Activated naive CD8-positive, alpha-beta T cell (primary cell): ENCODE measurements around the gene DRG1.
"Not testable (repeated sequence)": the region's sequence is repeated elsewhere in the genome, so short reads cannot be mapped to it uniquely, and the experiment has no call there.

Experiments
- H3K27ac Mint-ChIP-seq: one replicate; pipeline ENCODE4 v1.8.0; 2021; ENCODE audit warnings: mixed read lengths
- H3K27me3 Mint-ChIP-seq: one replicate; pipeline ENCODE4 v1.8.0; 2021; ENCODE audit warnings: mixed read lengths
- H3K36me3 Mint-ChIP-seq: one replicate; pipeline ENCODE4 v1.8.0; 2021; ENCODE audit warnings: mixed read lengths
- H3K4me1 Mint-ChIP-seq: one replicate; pipeline ENCODE4 v1.8.0; 2021; ENCODE audit warnings: low read depth, mixed read lengths
- H3K4me3 Mint-ChIP-seq: one replicate; pipeline ENCODE4 v1.8.0; 2021; ENCODE audit warnings: mild to moderate bottlenecking, mixed read lengths
- H3K9me3 Mint-ChIP-seq: one replicate; pipeline ENCODE4 v1.8.0; 2021; ENCODE audit warnings: low read depth, mixed read lengths

The DRG1 gene

DNA sequence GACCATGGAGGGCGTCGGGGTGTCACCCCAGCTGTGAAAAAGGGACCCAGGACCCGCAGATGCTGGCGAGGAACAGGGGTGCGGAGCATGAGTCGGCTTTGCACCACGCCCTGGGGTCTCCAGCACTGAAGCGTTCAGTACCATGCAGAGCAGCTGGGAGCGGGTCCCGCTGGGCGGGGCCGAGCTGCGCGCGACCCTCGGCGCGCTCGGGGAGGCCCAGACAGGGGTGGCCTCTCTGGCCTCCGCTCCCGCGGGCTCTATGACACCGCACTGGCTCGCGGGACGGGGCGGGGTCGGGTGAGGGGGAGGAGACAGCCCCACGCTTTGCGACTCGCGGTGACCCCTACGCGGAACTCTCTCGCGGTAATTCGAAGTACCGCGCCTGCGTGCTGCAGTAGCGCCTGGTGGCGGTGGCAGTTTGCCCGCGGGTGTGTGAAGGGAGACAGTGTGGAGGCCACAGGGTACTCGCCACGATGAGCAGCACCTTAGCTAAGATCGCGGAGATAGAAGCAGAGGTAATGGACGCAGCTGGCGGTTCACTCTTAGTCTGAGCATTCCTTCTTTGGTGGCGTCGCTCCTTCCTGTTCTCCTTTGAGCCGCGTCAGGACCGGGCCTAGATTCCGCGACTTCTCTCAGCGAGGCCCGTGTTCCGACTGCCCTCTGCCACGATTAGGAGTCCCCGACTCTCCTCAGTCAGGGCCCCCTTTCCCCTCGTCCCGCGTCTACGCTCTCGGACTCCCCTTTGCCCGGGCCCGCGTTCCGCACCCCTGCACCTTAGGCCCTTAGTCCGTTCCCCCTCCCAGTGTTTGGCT lies at the start of gene DRG1:
Gene DRG1 (plus strand): TSS at position 394 of the 812 bp plus-strand sequence. CDS start 80 bp downstream, at position 474.
- Mint-ChIP-seq H3K4me3 (peak within 1 kb of the TSS; percentile 99), H3K9me3 (no peaks in the 10 kb centered on the region), H3K36me3 (no peaks in the 10 kb centered on the region), H3K27ac (peak within 1 kb of the TSS; percentile 96), H3K4me1 (peaks cover 16% of the 10 kb centered on the region), H3K27me3 (no peaks in the 10 kb centered on the region)

DNA sequence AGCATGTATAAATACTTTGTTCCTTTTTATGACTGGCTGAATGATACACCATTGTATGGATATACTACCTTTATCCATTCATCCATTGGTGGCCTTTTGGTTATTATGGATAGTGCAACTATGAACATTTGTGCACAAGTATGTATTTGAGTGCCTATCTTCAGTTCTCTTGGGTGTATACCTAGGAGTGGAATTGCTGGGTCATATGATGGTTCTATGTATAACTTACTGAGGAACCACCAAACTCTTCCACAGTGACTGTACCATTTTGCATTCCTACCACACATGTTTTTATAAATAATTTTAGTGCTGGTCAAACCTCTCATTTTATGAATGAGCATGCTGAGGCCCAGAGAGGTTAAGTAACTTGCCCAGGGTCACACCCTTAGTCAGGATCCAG lies 49.4 kb upstream of the DRG1 start:
- Mint-ChIP-seq H3K36me3 (no peaks in the 10 kb centered on the region), H3K27me3 (no peaks in the 10 kb centered on the region), H3K9me3 (no peaks in the 10 kb centered on the region), H3K27ac (no peak overlapping the region), H3K4me3 (no peak overlapping the region), H3K4me1 (peaks cover 3% of the 10 kb centered on the region)

DNA sequence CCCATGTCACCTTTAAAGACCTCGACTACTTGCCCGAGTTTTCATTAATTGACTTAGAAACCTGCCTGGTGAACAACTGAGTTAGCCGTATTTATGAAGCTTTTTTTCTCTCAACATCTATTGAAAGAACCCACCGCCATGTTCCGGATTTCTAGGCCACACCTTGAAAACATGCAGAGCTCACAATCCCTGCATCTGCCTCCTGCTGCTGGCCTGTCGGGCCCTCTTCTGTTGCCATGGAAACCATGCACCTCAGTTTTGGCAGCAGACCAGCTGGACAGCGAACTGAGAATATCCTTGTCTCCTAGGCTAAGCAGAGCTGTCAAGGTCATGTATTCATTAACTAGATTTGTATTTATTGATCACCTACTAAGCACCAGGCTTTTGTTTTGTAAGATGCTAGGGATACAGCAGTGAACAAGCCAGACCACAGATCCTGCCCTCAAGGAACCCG lies 49.0 kb upstream of the DRG1 start:
- no peaks in the 10 kb centered on the region for H3K9me3 Mint-ChIP-seq
- no peaks in the 10 kb centered on the region for H3K36me3 Mint-ChIP-seq
- H3K27ac Mint-ChIP-seq = no peak overlapping the region
- no peaks in the 10 kb centered on the region for H3K27me3 Mint-ChIP-seq
- peaks cover 3% of the 10 kb centered on the region for H3K4me1 Mint-ChIP-seq
- H3K4me3 Mint-ChIP-seq = no peak overlapping the region

GRCh38 chr22:31354515-31354914 lies 44.9 kb upstream of the DRG1 start:
- Mint-ChIP-seq H3K4me3 (no peak overlapping the region), H3K9me3 (no peaks in the 10 kb centered on the region), H3K4me1 (no peaks in the 10 kb centered on the region), H3K36me3 (no peaks in the 10 kb centered on the region), H3K27ac (no peak overlapping the region), H3K27me3 (no peaks in the 10 kb centered on the region)

GRCh38 chr22:31360029-31360428 lies 39.4 kb upstream of the DRG1 start:
- H3K27ac Mint-ChIP-seq = no peak overlapping the region
- H3K4me1 Mint-ChIP-seq = no peaks in the 10 kb centered on the region
- H3K27me3 Mint-ChIP-seq = no peaks in the 10 kb centered on the region
- H3K4me3 Mint-ChIP-seq = no peak overlapping the region
- no peaks in the 10 kb centered on the region for H3K9me3 Mint-ChIP-seq
- no peaks in the 10 kb centered on the region for H3K36me3 Mint-ChIP-seq

DNA sequence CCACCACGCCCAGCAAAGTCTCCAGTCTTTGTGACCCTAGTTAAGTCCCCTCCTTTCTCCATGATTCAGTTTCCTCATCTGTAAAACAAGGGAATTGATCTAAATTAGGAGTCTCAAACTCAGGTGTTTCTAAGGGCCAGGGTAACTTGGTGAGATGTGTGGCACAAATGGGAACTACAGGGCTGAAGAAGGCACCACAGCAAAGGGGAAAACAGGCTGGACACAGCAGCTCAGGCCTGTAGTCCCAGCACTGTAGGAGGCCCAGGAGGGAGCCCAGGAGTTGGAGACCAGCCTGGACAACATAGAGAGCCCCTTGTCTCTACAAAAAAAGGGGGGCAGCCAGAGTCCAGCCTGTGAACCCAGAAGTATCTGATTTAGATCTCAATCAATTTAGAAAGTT lies 37.7 kb upstream of the DRG1 start:
- Mint-ChIP-seq H3K27me3 (no peaks in the 10 kb centered on the region), H3K4me3 (no peak overlapping the region), H3K27ac (no peak overlapping the region), H3K9me3 (no peaks in the 10 kb centered on the region), H3K4me1 (no peaks in the 10 kb centered on the region), H3K36me3 (no peaks in the 10 kb centered on the region)

DNA sequence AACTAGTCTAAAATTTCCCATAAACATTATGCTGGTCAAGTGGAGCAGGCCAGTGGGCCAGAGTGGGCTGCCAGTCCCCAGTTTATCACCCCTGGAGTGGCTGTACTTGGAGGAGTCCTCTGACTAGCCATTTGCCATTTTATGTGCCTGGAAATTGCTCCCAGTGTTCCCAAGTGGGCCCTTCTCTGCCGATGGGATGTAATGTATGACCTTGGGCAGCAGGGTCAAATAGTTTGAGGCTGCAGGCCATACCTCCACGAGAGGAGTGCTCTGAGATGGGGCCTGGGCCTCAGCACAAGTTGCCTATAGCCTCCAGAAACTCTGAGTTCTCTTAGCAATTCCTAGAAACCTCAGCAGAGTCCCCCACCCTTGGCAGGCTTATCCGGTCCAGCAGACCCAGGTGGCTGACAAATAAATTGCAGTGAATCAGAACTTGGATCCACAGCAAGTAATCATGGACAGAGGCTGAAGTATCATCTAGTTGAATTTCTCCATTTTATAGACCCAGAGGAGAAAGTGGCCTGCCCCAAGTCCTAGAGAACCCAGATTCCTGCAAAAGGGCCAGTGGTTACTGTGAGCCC lies 35.4 kb upstream of the DRG1 start:
- Mint-ChIP-seq H3K4me3 (no peak overlapping the region), H3K4me1 (no peaks in the 10 kb centered on the region), H3K36me3 (no peaks in the 10 kb centered on the region), H3K27me3 (no peaks in the 10 kb centered on the region), H3K27ac (no peak overlapping the region), H3K9me3 (no peaks in the 10 kb centered on the region)

DNA sequence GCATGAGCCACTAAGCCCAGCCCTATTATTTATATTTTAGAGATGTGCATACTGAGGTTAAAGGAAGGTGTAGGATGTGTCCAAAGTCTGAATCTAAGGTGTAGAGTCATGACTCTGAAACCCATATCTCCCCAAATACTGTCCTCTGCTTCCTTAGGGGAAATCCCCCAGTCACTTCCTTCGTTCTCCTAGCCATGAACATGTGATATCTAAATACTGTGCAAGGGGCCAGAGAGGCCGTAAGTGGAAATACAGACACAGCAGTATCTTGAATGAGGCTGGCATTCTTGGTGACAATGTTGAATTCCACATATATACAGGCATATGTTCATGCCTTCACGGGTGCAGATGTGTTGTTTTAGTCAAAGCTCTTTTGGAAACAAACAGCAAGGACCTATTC lies 32.0 kb upstream of the DRG1 start:
- Mint-ChIP-seq H3K4me1 (no peaks in the 10 kb centered on the region), H3K27ac (no peak overlapping the region), H3K4me3 (no peak overlapping the region), H3K27me3 (no peaks in the 10 kb centered on the region), H3K36me3 (no peaks in the 10 kb centered on the region), H3K9me3 (no peaks in the 10 kb centered on the region)

DNA sequence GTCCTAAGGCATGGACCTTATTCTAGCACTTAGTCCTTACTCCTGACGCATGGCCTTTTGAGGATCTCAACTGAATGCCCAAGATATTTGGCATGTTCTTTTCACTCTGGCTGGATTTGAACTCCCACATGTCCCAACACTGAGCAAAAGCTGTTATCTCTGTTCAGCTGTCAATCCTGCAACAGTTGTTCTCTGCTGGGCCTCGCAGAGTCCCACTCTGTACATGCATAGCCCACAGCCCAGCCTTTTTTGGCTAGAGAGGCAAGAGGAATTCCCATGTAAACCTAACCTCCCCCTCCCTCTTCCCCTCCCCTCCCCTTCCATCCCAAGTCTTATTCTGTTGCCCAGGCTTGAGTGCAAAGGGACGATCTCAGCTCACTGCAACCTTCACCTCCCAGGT lies 21.8 kb upstream of the DRG1 start:
- no peaks in the 10 kb centered on the region for H3K27me3 Mint-ChIP-seq
- no peak overlapping the region for H3K4me3 Mint-ChIP-seq
- H3K27ac Mint-ChIP-seq = no peak overlapping the region
- H3K9me3 Mint-ChIP-seq = no peaks in the 10 kb centered on the region
- H3K36me3 Mint-ChIP-seq = no peaks in the 10 kb centered on the region
- H3K4me1 Mint-ChIP-seq = no peaks in the 10 kb centered on the region

DNA sequence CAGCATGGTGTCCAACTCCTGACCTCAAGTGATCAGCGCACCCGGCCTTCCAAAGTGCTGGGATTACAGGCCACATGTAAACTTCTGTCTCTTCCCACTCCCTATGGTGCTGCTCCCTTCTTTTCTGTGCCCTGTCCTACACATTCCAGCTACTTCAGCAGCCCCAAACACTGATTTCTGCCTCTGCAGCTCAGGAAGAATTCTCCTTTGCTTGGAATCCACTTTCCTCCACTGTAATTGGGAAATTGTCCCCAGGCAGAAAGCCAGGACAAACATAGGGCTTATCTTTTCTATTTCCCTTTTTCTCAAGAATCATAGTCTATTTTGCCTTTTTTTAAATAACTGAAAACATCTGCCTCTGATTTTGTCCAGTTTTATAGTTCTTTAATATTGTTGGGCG lies 21.3 kb upstream of the DRG1 start:
- Mint-ChIP-seq H3K4me1 (no peaks in the 10 kb centered on the region), H3K27me3 (no peaks in the 10 kb centered on the region), H3K9me3 (no peaks in the 10 kb centered on the region), H3K27ac (no peak overlapping the region), H3K4me3 (no peak overlapping the region), H3K36me3 (no peaks in the 10 kb centered on the region)

- not testable (repeated sequence) for H3K36me3 Mint-ChIP-seq, H3K27ac Mint-ChIP-seq, H3K9me3 Mint-ChIP-seq, H3K27me3 Mint-ChIP-seq, H3K4me3 Mint-ChIP-seq, H3K4me1 Mint-ChIP-seq
These were observed 20.8 kb upstream of the DRG1 start for GRCh38 chr22:31378651-31379050.

- H3K36me3 Mint-ChIP-seq = no peaks in the 10 kb centered on the region
- H3K27me3 Mint-ChIP-seq = no peaks in the 10 kb centered on the region
- H3K4me3 Mint-ChIP-seq = no peak overlapping the region
- no peaks in the 10 kb centered on the region for H3K9me3 Mint-ChIP-seq
- no peak overlapping the region for H3K27ac Mint-ChIP-seq
- no peaks in the 10 kb centered on the region for H3K4me1 Mint-ChIP-seq
These were observed 5.5 kb upstream of the DRG1 start for GRCh38 chr22:31393893-31394292.

DNA sequence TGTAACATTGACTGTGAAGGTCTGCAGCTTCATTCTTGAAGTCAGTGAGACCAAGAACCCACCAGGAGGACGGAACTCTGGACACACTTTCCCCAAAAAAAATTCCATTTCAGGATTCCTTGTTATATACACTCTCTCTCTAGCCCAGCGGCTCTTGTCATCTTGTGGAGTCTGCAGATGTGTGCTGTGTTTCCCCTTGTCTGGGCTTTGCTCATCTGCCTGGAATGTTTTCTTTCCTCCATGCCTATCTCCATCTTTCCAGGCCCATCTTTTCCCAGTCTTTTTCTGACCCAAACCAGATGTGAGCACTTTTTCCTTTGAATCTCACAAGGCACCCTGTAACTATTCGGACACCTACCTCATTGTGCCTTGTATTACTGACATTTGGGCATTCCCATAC lies 5.1 kb upstream of the DRG1 start:
- H3K4me3 Mint-ChIP-seq = no peak overlapping the region
- H3K4me1 Mint-ChIP-seq = no peaks in the 10 kb centered on the region
- H3K27me3 Mint-ChIP-seq = no peaks in the 10 kb centered on the region
- no peak overlapping the region for H3K27ac Mint-ChIP-seq
- no peaks in the 10 kb centered on the region for H3K36me3 Mint-ChIP-seq
- H3K9me3 Mint-ChIP-seq = no peaks in the 10 kb centered on the region

DNA sequence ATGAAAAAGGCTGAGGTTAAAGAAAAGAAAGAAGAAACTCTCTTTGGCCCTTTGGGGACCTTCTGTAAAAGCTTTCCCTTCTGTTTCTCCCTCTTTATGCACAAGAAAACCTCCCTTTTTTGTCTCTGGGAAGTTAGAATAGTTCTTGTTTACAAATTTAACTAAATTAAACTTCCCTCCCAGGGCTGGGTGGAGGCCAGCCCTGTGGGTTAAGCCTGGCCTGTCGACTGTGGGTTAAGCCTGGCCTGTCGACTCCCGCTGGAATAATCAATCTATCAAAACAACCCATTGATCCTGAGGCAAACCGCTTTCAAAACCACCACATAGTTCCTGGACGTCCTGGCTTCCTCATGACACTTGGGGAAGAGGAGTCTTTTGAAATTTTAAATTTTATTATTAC lies 1.2 kb upstream of the DRG1 start:
- no peaks in the 10 kb centered on the region for H3K36me3 Mint-ChIP-seq
- H3K27ac Mint-ChIP-seq = no peak overlapping the region
- no peaks in the 10 kb centered on the region for H3K9me3 Mint-ChIP-seq
- peaks cover 16% of the 10 kb centered on the region for H3K4me1 Mint-ChIP-seq
- H3K27me3 Mint-ChIP-seq = no peaks in the 10 kb centered on the region
- H3K4me3 Mint-ChIP-seq = no peak overlapping the region

DNA sequence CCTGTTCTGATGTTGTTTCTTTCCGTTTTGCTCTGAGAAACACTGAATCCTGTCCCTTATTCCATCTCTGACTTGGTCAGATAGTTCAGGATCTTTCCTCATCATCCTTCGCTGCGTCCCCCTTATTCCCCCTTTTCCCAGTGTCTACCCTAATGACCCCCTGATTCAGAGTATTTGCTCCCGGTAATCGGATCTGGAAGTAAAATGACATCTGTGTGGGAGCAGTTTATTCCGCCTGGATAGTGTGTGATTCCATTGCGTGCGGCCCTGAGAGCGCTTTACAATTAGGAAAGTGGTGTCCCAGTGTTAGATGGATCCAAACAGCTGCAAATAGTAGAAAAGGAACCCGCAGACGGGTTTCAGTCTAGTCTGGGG lies 606 bp downstream of the DRG1 start:
- Mint-ChIP-seq H3K36me3 (no peaks in the 10 kb centered on the region), H3K27me3 (no peaks in the 10 kb centered on the region), H3K9me3 (no peaks in the 10 kb centered on the region), H3K4me3 (peak overlapping the region; percentile 99), H3K4me1 (peaks cover 16% of the 10 kb centered on the region), H3K27ac (peak overlapping the region; percentile 96)

- not testable (repeated sequence) for H3K27ac Mint-ChIP-seq, H3K36me3 Mint-ChIP-seq, H3K4me3 Mint-ChIP-seq, H3K9me3 Mint-ChIP-seq, H3K27me3 Mint-ChIP-seq
- H3K4me1 Mint-ChIP-seq = peaks cover 29% of the 10 kb centered on the region
These were observed 2.9 kb downstream of the DRG1 start for GRCh38 chr22:31402350-31402749.
